Urinary bladder (tissue), 4 donors: ENCODE results near the gene ACOXL. TPM values are rescaled to one million over a fixed set of nuclear protein-coding genes. Genes with fewer than 3 reads are reported as not detected.

Source experiments
- DNase-seq: peaks from one replicate; pipeline ENCODE4 v3.0.0-alpha.2; 2015; ENCODE audit errors: extremely low spot score
- H3K27ac ChIP-seq: one replicate; pipeline ENCODE4 v1.5.1; 2013; ENCODE audit warnings: low read depth, mild to moderate bottlenecking, moderate library complexity
- H3K36me3 ChIP-seq: one replicate; pipeline ENCODE4 v1.6.1; 2013; ENCODE audit warnings: mild to moderate bottlenecking, moderate library complexity; ENCODE audit not compliant: insufficient read depth
- H3K4me1 ChIP-seq: one replicate; pipeline ENCODE4 v1.6.1; 2013; ENCODE audit warnings: mild to moderate bottlenecking, moderate library complexity; ENCODE audit not compliant: insufficient read depth
- H3K4me3 ChIP-seq: one replicate; pipeline ENCODE4 v1.5.1; 2013; ENCODE audit warnings: low read depth, low read length
- WGBS: extraction: QIAGEN DNeasy Blood & Tissue Kit; methylation state at CpG from one replicate; pipeline ENCODE4 v1.1.7; 2013; 5-methylcytosine and 5-hydroxymethylcytosine counted together
- polyA plus RNA-seq: library from polyadenylated mRNA; stranded (reverse); fragments of 200-250 nt; gene quantifications from one replicate; pipeline ENCODE4 v1.2.3, GENCODE V29; 2013
- total RNA-seq: library from RNA; depleted of rRNA; stranded (reverse); fragments of >200 nt; gene quantifications from one replicate; pipeline ENCODE4 v1.2.3, GENCODE V29; 2014
- donor health status: healthy with polysubstance abuse.
- donor health status: healthy.

Gene ACOXL
- total and polyA plus RNA-seq, 2 donors = 1.2 to 6.2 TPM

- 95% methylated on average over 1 of the region's 1 CpG for WGBS
- no peak for DNase-seq
- H3K27ac ChIP-seq = no peak overlapping the region
- no peaks in the 10 kb centered on the region for H3K4me1 ChIP-seq
- H3K4me3 ChIP-seq = no peak overlapping the region
- H3K36me3 ChIP-seq = no peaks in the 10 kb centered on the region
These were observed 197.2 kb downstream of the ACOXL start for GRCh38 chr2:110929528-110929927.

GRCh38 chr2:110931648-110932047, 199.3 kb downstream of the ACOXL start:
- Histone ChIP-seq H3K27ac (no peak overlapping the region), H3K4me3 (no peak overlapping the region), H3K36me3 (no peaks in the 10 kb centered on the region), H3K4me1 (no peaks in the 10 kb centered on the region)
- no peak for DNase-seq
- WGBS = 34% methylated on average over 2 of the region's 2 CpGs

- Histone ChIP-seq H3K27ac (no peak overlapping the region), H3K4me3 (no peak overlapping the region), H3K36me3 (no peaks in the 10 kb centered on the region), H3K4me1 (no peaks in the 10 kb centered on the region)
- DNase-seq = no peak
- WGBS = 91% methylated on average over 10 of the region's 10 CpGs
These were observed 201.0 kb downstream of the ACOXL start for GRCh38 chr2:110933420-110933819.

- no peak for DNase-seq
- no peak overlapping the region for H3K4me3 ChIP-seq
- WGBS = 97% methylated on average over 6 of the region's 6 CpGs
- no peaks in the 10 kb centered on the region for H3K36me3 ChIP-seq
- no peaks in the 10 kb centered on the region for H3K4me1 ChIP-seq
- H3K27ac ChIP-seq = no peak overlapping the region
These were observed 202.6 kb downstream of the ACOXL start for GRCh38 chr2:110934948-110935347.

GRCh38 chr2:110940376-110940910, 208.1 kb downstream of the ACOXL start:
- Histone ChIP-seq H3K27ac (no peak overlapping the region), H3K36me3 (no peaks in the 10 kb centered on the region), H3K4me1 (no peaks in the 10 kb centered on the region), H3K4me3 (no peak overlapping the region)
- no peak for DNase-seq
- WGBS = 71% methylated on average over 5 of the region's 5 CpGs

GRCh38 chr2:110941226-110941625, 208.9 kb downstream of the ACOXL start:
- WGBS = 54% methylated on average over 2 of the region's 2 CpGs
- H3K4me3 ChIP-seq = no peak overlapping the region
- H3K36me3 ChIP-seq = no peaks in the 10 kb centered on the region
- H3K27ac ChIP-seq = no peak overlapping the region
- no peak for DNase-seq
- no peaks in the 10 kb centered on the region for H3K4me1 ChIP-seq

- H3K36me3 ChIP-seq = no peaks in the 10 kb centered on the region
- WGBS = 74% methylated on average over 1 of the region's 1 CpG
- no peak for DNase-seq
- no peak overlapping the region for H3K4me3 ChIP-seq
- no peak overlapping the region for H3K27ac ChIP-seq
- no peaks in the 10 kb centered on the region for H3K4me1 ChIP-seq
These were observed 210.8 kb downstream of the ACOXL start for GRCh38 chr2:110943070-110943634.

GRCh38 chr2:110946902-110947301, 214.5 kb downstream of the ACOXL start:
- Histone ChIP-seq H3K4me3 (no peak overlapping the region), H3K4me1 (no peaks in the 10 kb centered on the region), H3K36me3 (no peaks in the 10 kb centered on the region), H3K27ac (no peak overlapping the region)
- WGBS = 75% methylated on average over 7 of the region's 7 CpGs
- DNase-seq = no peak

GRCh38 chr2:110948027-110948674, 215.8 kb downstream of the ACOXL start:
- 20% methylated on average over 10 of the region's 10 CpGs for WGBS
- Histone ChIP-seq H3K4me3 (no peak overlapping the region), H3K36me3 (no peaks in the 10 kb centered on the region), H3K4me1 (no peaks in the 10 kb centered on the region), H3K27ac (no peak overlapping the region)
- peak; percentile 35 for DNase-seq

GRCh38 chr2:110950281-110950680, 217.9 kb downstream of the ACOXL start:
- H3K36me3 ChIP-seq = no peaks in the 10 kb centered on the region
- no peak for DNase-seq
- H3K27ac ChIP-seq = no peak overlapping the region
- WGBS = 40% methylated on average over 3 of the region's 3 CpGs
- no peaks in the 10 kb centered on the region for H3K4me1 ChIP-seq
- H3K4me3 ChIP-seq = no peak overlapping the region

GRCh38 chr2:110955045-110955444, 222.7 kb downstream of the ACOXL start:
- Histone ChIP-seq H3K4me3 (no peak overlapping the region), H3K27ac (no peak overlapping the region), H3K4me1 (no peaks in the 10 kb centered on the region), H3K36me3 (no peaks in the 10 kb centered on the region)
- 70% methylated on average over 2 of the region's 2 CpGs for WGBS
- no peak for DNase-seq

- no peaks in the 10 kb centered on the region for H3K36me3 ChIP-seq
- WGBS = 70% methylated on average over 3 of the region's 3 CpGs
- no peak overlapping the region for H3K27ac ChIP-seq
- no peak for DNase-seq
- H3K4me3 ChIP-seq = no peak overlapping the region
- no peaks in the 10 kb centered on the region for H3K4me1 ChIP-seq
These were observed 223.2 kb downstream of the ACOXL start for GRCh38 chr2:110955556-110955955.

GRCh38 chr2:110957293-110957692, 224.9 kb downstream of the ACOXL start:
- Histone ChIP-seq H3K36me3 (no peaks in the 10 kb centered on the region), H3K4me3 (no peak overlapping the region), H3K4me1 (no peaks in the 10 kb centered on the region), H3K27ac (no peak overlapping the region)
- no peak for DNase-seq
- 76% methylated on average over 5 of the region's 5 CpGs for WGBS

GRCh38 chr2:110958346-110959119, 226.2 kb downstream of the ACOXL start:
- H3K36me3 ChIP-seq = no peaks in the 10 kb centered on the region
- 95% methylated on average over 6 of the region's 6 CpGs for WGBS
- no peaks in the 10 kb centered on the region for H3K4me1 ChIP-seq
- no peak overlapping the region for H3K4me3 ChIP-seq
- no peak for DNase-seq
- no peak overlapping the region for H3K27ac ChIP-seq
